SU-DHL-6 (cell line): ENCODE results near the gene ARMH4.

Experiments
- H2AFZ ChIP-seq: fragments of 200-600 bp; sonication (generic); 2 replicates; pipeline ENCODE4 v1.6.1; 2014; ENCODE audit warnings: low read depth, mild to moderate bottlenecking, moderate library complexity, mixed read lengths, antibody characterized with exemption, low read length; ENCODE audit not compliant: severe bottlenecking
- H3F3A ChIP-seq: fragments of 200-600 bp; shearing (Covaris generic); 2 replicates; pipeline ENCODE4 v1.6.0; 2016; ENCODE audit warnings: antibody characterized with exemption, mild to moderate bottlenecking; ENCODE audit not compliant: insufficient read depth
- H3K27ac ChIP-seq: fragments of 200-600 bp; sonication (generic); 2 replicates; pipeline ENCODE4 v1.5.1; 2016; ENCODE audit warnings: low read depth, mild to moderate bottlenecking, low read length, moderate library complexity, mixed read lengths
- H3K27me3 ChIP-seq: fragments of 200-600 bp; sonication (generic), shearing (Covaris generic); 2 replicates; pipeline ENCODE4 v1.6.0; 2014; ENCODE audit warnings: mild to moderate bottlenecking, low read length
- H3K36me3 ChIP-seq: fragments of 200-600 bp; sonication (generic); 2 replicates; pipeline ENCODE4 v1.6.1; 2014; ENCODE audit warnings: mild to moderate bottlenecking, low read length, mixed read lengths
- H3K4me2 ChIP-seq: fragments of 300-600, 200-600 bp; shearing (Covaris generic), sonication (generic); 2 replicates; pipeline ENCODE4 v1.6.0; 2014; ENCODE audit warnings: low read length, low read depth, mild to moderate bottlenecking; ENCODE audit not compliant: poor library complexity, severe bottlenecking
- H3K4me3 ChIP-seq: fragments of 200-600 bp; sonication (generic); 2 replicates; pipeline ENCODE4 v1.5.1; 2014; ENCODE audit warnings: antibody characterized with exemption, low read length, mild to moderate bottlenecking, mixed read lengths; ENCODE audit not compliant: insufficient read depth, poor library complexity, severe bottlenecking
- H3K79me2 ChIP-seq: fragments of 200-600 bp; sonication (generic); 2 replicates; pipeline ENCODE4 v1.6.1; 2014; ENCODE audit warnings: mild to moderate bottlenecking, low read length, moderate library complexity; ENCODE audit not compliant: insufficient read depth
- H3K9ac ChIP-seq: fragments of 200-600 bp; sonication (generic); 2 replicates; pipeline ENCODE4 v1.7.0; 2014; ENCODE audit warnings: mild to moderate bottlenecking, low read length
- H3K9me2 ChIP-seq: fragments of 200-600 bp; sonication (generic); replicated peaks from 2 replicates; pipeline ENCODE4 v1.6.1; 2014; ENCODE audit warnings: low read length; ENCODE audit not compliant: insufficient read depth
- H3K9me3 ChIP-seq: fragments of 200-600 bp; sonication (generic); 2 replicates; pipeline ENCODE4 v1.6.1; 2014; ENCODE audit warnings: low read length, mixed read lengths; ENCODE audit not compliant: insufficient read depth
- H4K20me1 ChIP-seq: fragments of 200-600 bp; sonication (generic); 2 replicates; pipeline ENCODE4 v1.6.1; 2014; ENCODE audit warnings: low read depth, mild to moderate bottlenecking, antibody characterized with exemption, low read length, moderate library complexity, mixed read lengths
- CTCF ChIP-seq: fragments of 200-600 bp; sonication (generic); IDR thresholded peaks from one replicate; pipeline ENCODE4 v1.5.1; 2017; ENCODE audit warnings: antibody characterized with exemption, mild to moderate bottlenecking, low read length, moderate library complexity; ENCODE audit not compliant: insufficient read depth, poor library complexity, severe bottlenecking
- EZH2phosphoT487 ChIP-seq: fragments of 200-600 bp; sonication (generic), shearing (Covaris generic); conservative IDR thresholded peaks from 2 replicates; pipeline ENCODE4 v1.6.1; 2018; ENCODE audit warnings: mild to moderate bottlenecking, antibody characterized with exemption, low read length, moderate library complexity, mixed read lengths

Gene ARMH4

GRCh38 chr14:58193542-58193941, 41.5 kb upstream of the ARMH4 start:
- TF ChIP-seq CTCF (no peak), EZH2phosphoT487 (no peak)
- Histone ChIP-seq H3K9ac (no peak overlapping the region), H3K27me3 (no peaks in the 10 kb centered on the region), H3K36me3 (no peaks in the 10 kb centered on the region), H3K9me3 (no peaks in the 10 kb centered on the region), H3K4me3 (no peak overlapping the region), H2AFZ (no peak overlapping the region), H4K20me1 (no peaks in the 10 kb centered on the region), H3K79me2 (no peaks in the 10 kb centered on the region), H3F3A (no peaks in the 10 kb centered on the region), H3K27ac (no peak overlapping the region), H3K4me2 (no peak overlapping the region), H3K9me2 (no peaks in the 10 kb centered on the region)

GRCh38 chr14:58191763-58192601, 40.0 kb upstream of the ARMH4 start:
- Histone ChIP-seq H3K27me3 (no peaks in the 10 kb centered on the region), H3K9me2 (no peaks in the 10 kb centered on the region), H3K4me2 (no peak overlapping the region), H2AFZ (no peak overlapping the region), H3K9ac (no peak overlapping the region), H3K79me2 (no peaks in the 10 kb centered on the region), H3K36me3 (no peaks in the 10 kb centered on the region), H3F3A (no peaks in the 10 kb centered on the region), H3K9me3 (no peaks in the 10 kb centered on the region), H4K20me1 (no peaks in the 10 kb centered on the region), H3K4me3 (no peak overlapping the region), H3K27ac (no peak overlapping the region)
- TF ChIP-seq EZH2phosphoT487 = no peak

- Histone ChIP-seq H3K4me2 (no peak overlapping the region), H3F3A (no peaks in the 10 kb centered on the region), H3K36me3 (no peaks in the 10 kb centered on the region), H3K9me2 (no peaks in the 10 kb centered on the region), H3K79me2 (no peaks in the 10 kb centered on the region), H3K27ac (no peak overlapping the region), H3K9me3 (no peaks in the 10 kb centered on the region), H2AFZ (no peak overlapping the region), H4K20me1 (no peaks in the 10 kb centered on the region), H3K27me3 (no peaks in the 10 kb centered on the region), H3K4me3 (no peak overlapping the region), H3K9ac (no peak overlapping the region)
- TF ChIP-seq CTCF (no peak), EZH2phosphoT487 (no peak)
Observed at GRCh38 chr14:58189176-58189575, 37.2 kb upstream of the ARMH4 start.

- Histone ChIP-seq H3K36me3 (no peaks in the 10 kb centered on the region), H3K4me3 (no peak overlapping the region), H2AFZ (no peak overlapping the region), H3F3A (no peaks in the 10 kb centered on the region), H3K27ac (no peak overlapping the region), H3K9me3 (no peaks in the 10 kb centered on the region), H3K4me2 (no peak overlapping the region), H3K79me2 (no peaks in the 10 kb centered on the region), H3K9ac (no peak overlapping the region), H3K27me3 (no peaks in the 10 kb centered on the region), H3K9me2 (no peaks in the 10 kb centered on the region), H4K20me1 (no peaks in the 10 kb centered on the region)
- no peak for TF ChIP-seq CTCF
- no peak for TF ChIP-seq EZH2phosphoT487
Observed at GRCh38 chr14:58177125-58177524, 25.1 kb upstream of the ARMH4 start.
